Endothelial cell of umbilical vein (primary cell): ENCODE data around the gene SLC16A4. TPM values are rescaled to one million over a fixed set of nuclear protein-coding genes. Genes with fewer than 3 reads are reported as not detected.

Experiments used
- BruUV-seq: library from RNA; stranded (reverse); fragments of 400-500 nt; replicated peaks from 2 replicates; lab custom pipeline; 2021; lab: Mats Ljungman, UMichigan
- CTCF ChIA-PET: fragments of 300-600, 350-600 bp; sonication (Branson Sonifier 250); formaldehyde crosslinking; loops from one replicate; lab custom pipeline; 2021; ENCODE audit warnings: antibody characterized with exemption, inconsistent platforms; lab: Charles Lee
- POLR2A ChIA-PET: fragments of 300-600, 350-600 bp; sonication (Branson Sonifier 250); formaldehyde crosslinking; loops from one replicate; lab custom pipeline; 2021; ENCODE audit warnings: antibody characterized with exemption, inconsistent platforms; lab: Charles Lee
- DNase-seq: peaks from one replicate; pipeline ENCODE4 v3.0.0-alpha.2; 2011; ENCODE audit warnings: low read depth, low spot score
- FAIRE-seq: peaks from 2 replicates; lab custom pipeline; 2011; peaks lifted over from hg19 to GRCh38; lab: Jason Lieb, UNC
- H2AFZ ChIP-seq: 2 replicates; pipeline ENCODE4 v1.6.0; 2012; ENCODE audit warnings: low read depth, low read length, control low read depth, inconsistent platforms
- H3K27ac ChIP-seq: 2 replicates; pipeline ENCODE4 v1.5.1; 2011; ENCODE audit warnings: low read depth, mild to moderate bottlenecking, control low read depth, low read length, moderate library complexity; ENCODE audit not compliant: insufficient read depth
- H3K27me3 ChIP-seq, 2 experiments: 2 replicates each; pipeline versions ENCODE4 v1.6.0 to v1.6.1; 2011; ENCODE audit warnings: low read length in 2 of 2, mixed read lengths in 1 of 2; ENCODE audit not compliant: control insufficient read depth in 2 of 2, insufficient read depth in 2 of 2
- H3K36me3 ChIP-seq, 2 experiments: 2 replicates in 1 of 2; 3 replicates in 1 of 2; pipeline ENCODE4 v1.5.1; 2011; ENCODE audit warnings: low read length in 2 of 2, mild to moderate bottlenecking in 1 of 2, moderate library complexity in 1 of 2; ENCODE audit not compliant: control insufficient read depth in 2 of 2, insufficient read depth in 2 of 2; ENCODE audit errors: extremely low read depth in 1 of 2
- H3K4me1 ChIP-seq: 3 replicates; pipeline ENCODE4 v1.5.1; 2011; ENCODE audit warnings: mild to moderate bottlenecking, low read length; ENCODE audit not compliant: control insufficient read depth, insufficient read depth; ENCODE audit errors: extremely low read depth
- H3K4me2 ChIP-seq: 2 replicates; pipeline ENCODE4 v1.6.1; 2011; ENCODE audit warnings: low read length, control low read depth, mixed read lengths; ENCODE audit not compliant: insufficient read depth
- H3K4me3 ChIP-seq, 3 experiments: fragments of 200-600 bp in 1 of 3; sonication (generic), shearing (Covaris generic) in 1 of 3; replicated peaks in 1 of 3; 2 replicates each; pipeline ENCODE4 v1.5.1; 2011 to 2016; ENCODE audit warnings: control low read depth in 3 of 3, low read length in 3 of 3, mild to moderate bottlenecking in 2 of 3, inconsistent platforms in 1 of 3, low read depth in 1 of 3, moderate library complexity in 1 of 3; ENCODE audit not compliant: insufficient read depth in 1 of 3
- H3K79me2 ChIP-seq: 2 replicates; pipeline ENCODE4 v1.6.0; 2012; ENCODE audit warnings: low read length, inconsistent platforms; ENCODE audit not compliant: control insufficient read depth, insufficient read depth
- H3K9ac ChIP-seq: replicated peaks from 2 replicates; pipeline ENCODE3; 2011; ENCODE audit warnings: low read length, control low read depth; ENCODE audit not compliant: insufficient read depth; ENCODE audit errors: extremely low read depth
- H3K9me1 ChIP-seq: replicated peaks from 3 replicates; pipeline ENCODE4 v1.6.0; 2011; ENCODE audit warnings: mild to moderate bottlenecking, low read length; ENCODE audit not compliant: control insufficient read depth, insufficient read depth; ENCODE audit errors: extremely low read depth
- H3K9me3 ChIP-seq: replicated peaks from 2 replicates; pipeline ENCODE4 v1.5.1; 2012; ENCODE audit warnings: low read length, inconsistent platforms; ENCODE audit not compliant: control insufficient read depth, insufficient read depth
- H4K20me1 ChIP-seq: replicated peaks from 2 replicates; pipeline ENCODE3; 2011; ENCODE audit warnings: mild to moderate bottlenecking, low read length; ENCODE audit not compliant: control insufficient read depth, insufficient read depth; ENCODE audit errors: extremely low read depth
- CTCF ChIP-seq, 2 donors: IDR thresholded peaks; 1 replicate in 1 of 2; 2 replicates in 1 of 2; pipeline ENCODE4 v1.5.1; 2011; ENCODE audit warnings: low read length in 2 of 2, mild to moderate bottlenecking in 2 of 2, moderate library complexity in 2 of 2, control low read depth in 1 of 2, inconsistent platforms in 1 of 2, low read depth in 1 of 2; ENCODE audit not compliant: insufficient read depth in 1 of 2; ENCODE audit errors: extremely low read depth in 1 of 2
- EZH2 ChIP-seq: IDR thresholded peaks from 2 replicates; pipeline ENCODE4 v1.6.1; 2012; ENCODE audit warnings: borderline replicate concordance, low read depth, mild to moderate bottlenecking, moderate library complexity, low read length, inconsistent platforms; ENCODE audit not compliant: severe bottlenecking
- FOS ChIP-seq: IDR thresholded peaks from 2 replicates; pipeline ENCODE4 v1.6.1; 2011; ENCODE audit warnings: mild to moderate bottlenecking, low read length, moderate library complexity, borderline replicate concordance; ENCODE audit not compliant: insufficient read depth
- GATA2 ChIP-seq: IDR thresholded peaks from 2 replicates; pipeline ENCODE4 v1.7.0; 2011; ENCODE audit warnings: low read depth, mild to moderate bottlenecking, moderate library complexity, mixed read lengths, low read length; ENCODE audit not compliant: insufficient read length, insufficient read depth
- JUN ChIP-seq: IDR thresholded peaks from 2 replicates; pipeline ENCODE4 v1.6.1; 2011; ENCODE audit warnings: borderline replicate concordance, low read depth; ENCODE audit not compliant: insufficient read length, insufficient read depth
- MYC ChIP-seq: IDR thresholded peaks from one replicate; pipeline ENCODE4 v1.6.1; 2011; ENCODE audit warnings: mild to moderate bottlenecking, low read depth, low read length
- POLR2A ChIP-seq: IDR thresholded peaks from 2 replicates; pipeline ENCODE4 v1.6.1; 2012; ENCODE audit warnings: low read depth, mild to moderate bottlenecking, control low read depth, low read length
- POLR2AphosphoS5 ChIP-seq: IDR thresholded peaks from 2 replicates; pipeline ENCODE4 v1.6.1; 2012; ENCODE audit warnings: low read depth, mild to moderate bottlenecking, control low read depth, low read length, moderate library complexity; ENCODE audit not compliant: insufficient read depth
- dilution Hi-C: fragments of 300-500 bp; cut with MboI; formaldehyde crosslinking; loops from one replicate; pipeline ENCODE4 v1.15.0; 2019; ENCODE audit warnings: low sequenced_read_pairs; ENCODE audit not compliant: extremely low pct_ligation_motif_present
- intact Hi-C: fragments of 100-400 bp; cut with micrococcal nuclease; formaldehyde crosslinking; loops from one replicate; pipeline ENCODE4 v1.10.0; 2022
- polyA plus RNA-seq, 4 experiments: library from polyadenylated mRNA; depleted of rRNA in 3 of 4; stranded (reverse) in 3 of 4; unstranded in 1 of 4; fragments of >200 nt; gene quantifications; 2 replicates each; pipeline versions ENCODE4 v1.2.1 to v1.2.3, GENCODE V29; 2011 to 2012; ENCODE audit warnings: missing spikeins in 1 of 4
- total RNA-seq: library from RNA; stranded (reverse); gene quantifications from 2 replicates; pipeline ENCODE4 v1.2.3, GENCODE V29; 2021

The SLC16A4 gene
- total and polyA plus RNA-seq, 2 donors (not counting 3 experiments of a cell fraction or from before 2014, with no cell fraction given): 2.8 to 7.2 TPM

- ChIA-PET CTCF (interaction anchor here (0.9 to 1.1 kb wide), 2 partner anchors 11 to 153 kb away, joined by 3 read pairs; partner anchors contain the start of gene RBM15), POLR2A (no interaction called here)
- H4K20me1 ChIP-seq: no peaks in the 10 kb centered on the region
These were observed 40.5 kb downstream of the SLC16A4 start for GRCh38 chr1:110350360-110350759.

More at GRCh38 chr1:110350360-110350759, 40.5 kb downstream of the SLC16A4 start:
- FAIRE-seq (no peak), DNase-seq (no peak)
- intact Hi-C loops: no loop called here
- H3K9me3 ChIP-seq: no peaks in the 10 kb centered on the region
- dilution Hi-C loops: no loop called here
- no peak overlapping the region for H3K9ac ChIP-seq
- no peaks in the 10 kb centered on the region for H3K4me1 ChIP-seq
- H3K4me3 ChIP-seq: no peak overlapping the region
- no peak overlapping the region for H3K27ac ChIP-seq
- no peak overlapping the region for H3K4me2 ChIP-seq
- H3K79me2 ChIP-seq: peaks cover 86% of the 10 kb centered on the region
- peaks cover 3 to 6% of the 10 kb centered on the region in 2 experiments for H3K36me3 ChIP-seq
- TF ChIP-seq MYC (no peak), FOS (no peak), POLR2A (no peak), EZH2 (no peak), GATA2 (no peak), POLR2AphosphoS5 (no peak), CTCF (IDR thresholded peaks at IDR 0.05; ENCODE audit: extremely low read depth in 1 of 2, insufficient read depth in 1 of 2, low read depth in 1 of 2, low read length in 2 of 2) (no peak), JUN (no peak)
- BruUV-seq: no TSS peak
- H2AFZ ChIP-seq: no peak overlapping the region
- H3K9me1 ChIP-seq: peaks cover 4% of the 10 kb centered on the region
- H3K27me3 ChIP-seq: no peaks in the 10 kb centered on the region
